ENCODE results near the gene LRRC74A.

The LRRC74A gene

DNA sequence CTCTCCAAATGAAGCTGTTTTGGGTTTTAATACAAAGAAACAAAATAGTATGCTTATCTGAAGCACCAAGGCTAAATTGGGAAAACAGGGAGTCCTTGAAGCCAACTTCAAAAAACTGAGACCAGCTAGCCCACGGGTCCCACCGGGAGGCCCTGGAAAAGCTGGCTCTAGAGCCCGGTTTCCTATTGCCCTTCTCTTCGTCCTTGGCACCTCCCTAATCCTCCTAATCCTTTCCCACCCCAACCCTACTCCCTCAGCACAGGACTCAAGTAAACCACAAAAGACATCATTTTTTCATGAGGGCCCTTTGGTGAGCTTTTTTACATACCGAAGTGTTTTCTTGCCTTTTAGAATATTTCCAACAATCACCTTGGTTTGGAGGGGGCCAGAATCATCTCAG lies 11.3 kb downstream of the LRRC74A start:
- no peaks in the 10 kb centered on the region; the same call in 1 of the 2 replicates for H3K27me3 ChIP-seq (replicated peaks; ENCODE audit: control insufficient read depth, insufficient read depth, low read length)

GRCh38 chr14:76842414-76842813 lies 16.2 kb downstream of the LRRC74A start:
- no peaks in the 10 kb centered on the region for H3K36me3 ChIP-seq (ENCODE audit: control insufficient read depth, insufficient read depth, low read length)
- DNase-seq (ENCODE audit: extremely low read depth, insufficient read length), result no peak
- TF ChIP-seq, protein P1, sequence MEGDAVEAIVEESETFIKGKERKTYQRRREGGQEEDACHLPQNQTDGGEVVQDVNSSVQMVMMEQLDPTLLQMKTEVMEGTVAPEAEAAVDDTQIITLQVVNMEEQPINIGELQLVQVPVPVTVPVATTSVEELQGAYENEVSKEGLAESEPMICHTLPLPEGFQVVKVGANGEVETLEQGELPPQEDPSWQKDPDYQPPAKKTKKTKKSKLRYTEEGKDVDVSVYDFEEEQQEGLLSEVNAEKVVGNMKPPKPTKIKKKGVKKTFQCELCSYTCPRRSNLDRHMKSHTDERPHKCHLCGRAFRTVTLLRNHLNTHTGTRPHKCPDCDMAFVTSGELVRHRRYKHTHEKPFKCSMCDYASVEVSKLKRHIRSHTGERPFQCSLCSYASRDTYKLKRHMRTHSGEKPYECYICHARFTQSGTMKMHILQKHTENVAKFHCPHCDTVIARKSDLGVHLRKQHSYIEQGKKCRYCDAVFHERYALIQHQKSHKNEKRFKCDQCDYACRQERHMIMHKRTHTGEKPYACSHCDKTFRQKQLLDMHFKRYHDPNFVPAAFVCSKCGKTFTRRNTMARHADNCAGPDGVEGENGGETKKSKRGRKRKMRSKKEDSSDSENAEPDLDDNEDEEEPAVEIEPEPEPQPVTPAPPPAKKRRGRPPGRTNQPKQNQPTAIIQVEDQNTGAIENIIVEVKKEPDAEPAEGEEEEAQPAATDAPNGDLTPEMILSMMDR (IDR thresholded peaks at IDR 0.05; ENCODE audit: insufficient read depth, low read length, poor library complexity, severe bottlenecking), result no peak
- H3K4me3 ChIP-seq (replicated peaks; ENCODE audit: low read depth, low read length), result no peak overlapping the region
- no peaks in the 10 kb centered on the region for H3K27me3 ChIP-seq (replicated peaks; ENCODE audit: control insufficient read depth, insufficient read depth, low read length)

More for the DNA sequence above, 11.3 kb downstream of the LRRC74A start:
- Histone ChIP-seq H3K4me3 (replicated peaks; ENCODE audit: low read depth, low read length) (no peak overlapping the region), H3K36me3 (ENCODE audit: control insufficient read depth, insufficient read depth, low read length) (no peaks in the 10 kb centered on the region)
- no peak for DNase-seq (ENCODE audit: extremely low read depth, insufficient read length)
- TF ChIP-seq, protein P1 (IDR thresholded peaks at IDR 0.05; ENCODE audit: insufficient read depth, low read length, poor library complexity, severe bottlenecking), result no peak

DNA sequence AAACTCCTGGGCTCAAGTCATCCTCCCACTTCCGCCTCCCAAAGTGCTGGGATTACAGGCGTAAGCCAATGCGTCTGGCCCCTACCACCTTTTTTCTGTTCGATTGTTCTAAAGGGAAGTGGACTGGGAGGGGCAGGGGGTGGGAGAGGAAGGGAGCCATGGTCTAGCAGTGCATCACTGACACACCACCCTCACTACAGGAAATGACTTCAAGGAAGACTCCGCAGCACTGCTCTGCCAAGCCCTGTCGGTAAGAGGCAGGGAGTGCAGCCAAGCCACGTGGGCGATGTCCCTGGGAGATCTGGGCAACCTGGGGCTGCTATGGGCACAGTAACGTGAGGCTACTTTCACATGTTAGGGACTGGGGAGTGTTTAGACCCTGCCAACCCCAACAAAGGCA lies 18.0 kb downstream of the LRRC74A start:
- no peak overlapping the region for H3K4me3 ChIP-seq (replicated peaks; ENCODE audit: low read depth, low read length)
- H3K36me3 ChIP-seq (ENCODE audit: control insufficient read depth, insufficient read depth, low read length), result no peaks in the 10 kb centered on the region
- no peaks in the 10 kb centered on the region for H3K27me3 ChIP-seq (replicated peaks; ENCODE audit: control insufficient read depth, insufficient read depth, low read length)
- TF ChIP-seq, protein P1 (IDR thresholded peaks at IDR 0.05; ENCODE audit: insufficient read depth, low read length, poor library complexity, severe bottlenecking), result no peak
- no peak for DNase-seq (ENCODE audit: extremely low read depth, insufficient read length)

GRCh38 chr14:76846331-76847047 lies 20.3 kb downstream of the LRRC74A start:
- TF ChIP-seq, protein P1 (IDR thresholded peaks at IDR 0.05; ENCODE audit: insufficient read depth, low read length, poor library complexity, severe bottlenecking), result no peak
- DNase-seq (ENCODE audit: extremely low read depth, insufficient read length), result no peak
- H3K4me3 ChIP-seq (replicated peaks; ENCODE audit: low read depth, low read length), result no peak overlapping the region
- H3K27me3 ChIP-seq (replicated peaks; ENCODE audit: control insufficient read depth, insufficient read depth, low read length), result no peaks in the 10 kb centered on the region
- no peaks in the 10 kb centered on the region for H3K36me3 ChIP-seq (ENCODE audit: control insufficient read depth, insufficient read depth, low read length)

- H3K27me3 ChIP-seq (replicated peaks; ENCODE audit: control insufficient read depth, insufficient read depth, low read length), result peaks cover under 1% of the 10 kb centered on the region; the same call in 1 of the 2 replicates
- H3K4me3 ChIP-seq (replicated peaks; ENCODE audit: low read depth, low read length), result no peak overlapping the region
- no peak for DNase-seq (ENCODE audit: extremely low read depth, insufficient read length)
- TF ChIP-seq, protein P1 (IDR thresholded peaks at IDR 0.05; ENCODE audit: insufficient read depth, low read length, poor library complexity, severe bottlenecking), result no peak
- H3K36me3 ChIP-seq (ENCODE audit: control insufficient read depth, insufficient read depth, low read length), result no peaks in the 10 kb centered on the region
These were observed 22.7 kb downstream of the LRRC74A start for GRCh38 chr14:76848879-76849278.

Data from GM06990 (cell line).